HepG2 (cell line): ENCODE data around the gene ELAVL3. TPM values are rescaled to one million over a fixed set of nuclear protein-coding genes. Genes with fewer than 3 reads are reported as not detected.

Experiments used
- BCL6 ChIP-seq: IDR thresholded peaks from 2 replicates; pipeline ENCODE4 v1.6.1; 2016; ENCODE audit warnings: missing genetic modification reagents, missing compliant biosample characterization
- ETV5 ChIP-seq: IDR thresholded peaks from 2 replicates; pipeline ENCODE4 v1.6.1; 2018; ENCODE audit warnings: missing biosample characterization, missing genetic modification reagents, inconsistent platforms, borderline replicate concordance
- KLF12 ChIP-seq: sonication (generic); formaldehyde crosslinking; IDR thresholded peaks from 2 replicates; pipeline ENCODE4 v1.4.0; 2020; ENCODE audit warnings: missing genetic modification reagents, borderline replicate concordance
- MTA3 ChIP-seq: sonication (generic); formaldehyde crosslinking; IDR thresholded peaks from 2 replicates; pipeline ENCODE4 v1.4.0; 2020; ENCODE audit warnings: missing genetic modification reagents
- PAF1 ChIP-seq: IDR thresholded peaks from 2 replicates; pipeline ENCODE4 v1.6.1; 2016; ENCODE audit warnings: missing genetic modification reagents, missing compliant biosample characterization
- POLR2G ChIP-seq: fragments of 200-400 bp; formaldehyde crosslinking; IDR thresholded peaks from 2 replicates; pipeline ENCODE4 v1.6.1; 2018; ENCODE audit warnings: mild to moderate bottlenecking, low read depth, low read length, moderate library complexity
- RBM22 ChIP-seq: fragments of 200-400 bp; formaldehyde crosslinking; optimal IDR thresholded peaks from 2 replicates; pipeline ENCODE3; 2017; ENCODE audit warnings: mild to moderate bottlenecking, low read length, moderate library complexity
- SCMH1 ChIP-seq: sonication (generic); formaldehyde crosslinking; IDR thresholded peaks from 2 replicates; pipeline ENCODE4 v1.9.0; 2021; ENCODE audit warnings: missing genetic modification reagents, mild to moderate bottlenecking, borderline replicate concordance
- ZFP41 ChIP-seq: sonication (generic); formaldehyde crosslinking; IDR thresholded peaks from 2 replicates; pipeline ENCODE4 v1.4.0; 2020; ENCODE audit warnings: mild to moderate bottlenecking, missing genetic modification reagents, borderline replicate concordance
- ZNF615 ChIP-seq: sonication (generic); formaldehyde crosslinking; IDR thresholded peaks from 2 replicates; pipeline ENCODE4 v1.5.0; 2020; ENCODE audit warnings: mild to moderate bottlenecking, missing genetic modification reagents, borderline replicate concordance
- ZNF639 ChIP-seq: conservative IDR thresholded peaks from 2 replicates; pipeline ENCODE4 v1.6.1; 2018; ENCODE audit warnings: missing genetic modification reagents
- ZNF770 ChIP-seq: sonication (generic); formaldehyde crosslinking; IDR thresholded peaks from 2 replicates; pipeline ENCODE4 v1.5.0; 2020; ENCODE audit warnings: mild to moderate bottlenecking, missing genetic modification reagents
- ZSCAN5A ChIP-seq: sonication (generic); formaldehyde crosslinking; IDR thresholded peaks from 2 replicates; pipeline ENCODE4 v1.8.0; 2022; ENCODE audit warnings: mild to moderate bottlenecking, missing genetic modification reagents, borderline replicate concordance
- polyA plus RNA-seq, 8 experiments: library from polyadenylated mRNA; depleted of rRNA in 3 of 8; stranded (reverse) in 7 of 8; unstranded in 1 of 8; fragments of >200 nt; fragmentation: Illumina TruSeq in 4 of 8; extraction: Trizol in 4 of 8; gene quantifications; 2 replicates each; pipeline versions ENCODE4 v1.2.1 to v1.2.3, GENCODE V29; 2011 to 2016; ENCODE audit warnings: low read depth in 4 of 8, missing spikeins in 1 of 8, mixed read lengths in 1 of 8; ENCODE audit not compliant: insufficient read depth in 1 of 8
- total RNA-seq, 5 experiments: library from RNA; depleted of rRNA; stranded (reverse); fragments of >200 nt; fragmentation: Illumina TruSeq; extraction: Trizol; gene quantifications; 2 replicates each; pipeline ENCODE4 v1.2.3, GENCODE V29; 2016; ENCODE audit warnings: low read depth in 1 of 5

Gene ELAVL3
- total and polyA plus RNA-seq, 2 of the 13 experiments (the other 11 are each of a cell fraction or from before 2014, with no cell fraction given) = 0.03 TPM; not detected in 1

- peak; percentile 87 for TF ChIP-seq ZNF639
- peak; percentile 90 for TF ChIP-seq POLR2G
- TF ChIP-seq RBM22 = no peak
- no peak for TF ChIP-seq PAF1 (CRISPR knock-in tag)
- TF ChIP-seq ZNF770 = no peak; the same call in 1 of the 2 replicates
- TF ChIP-seq SCMH1 = no peak
- peak; percentile 25; the same call in 1 of the 2 replicates for TF ChIP-seq ETV5 (CRISPR knock-in tag)
- no peak for TF ChIP-seq ZSCAN5A
- TF ChIP-seq ZNF615 = 0 out of 2 replicates have a peak, but pooled peaks have one; percentile 60
- 0 out of 2 replicates have a peak, but pooled peaks have one; percentile 10 for TF ChIP-seq ZFP41
- peak; percentile 38; the same call in 1 of the 2 replicates for TF ChIP-seq BCL6 (CRISPR knock-in tag)
- TF ChIP-seq KLF12 (CRISPR knock-in tag) = no peak
- TF ChIP-seq MTA3 (CRISPR knock-in tag) = 0 out of 2 replicates have a peak, but pooled peaks have one; percentile 24
Observed at GRCh38 chr19:11528551-11529341, 47.9 kb upstream of the ELAVL3 start, which contains the start of gene ECSIT (continued).
